SH-SY5Y (cell line): ENCODE data around the gene LRIG3.

Source experiments
- GATA2 ChIP-seq: IDR thresholded peaks from 2 replicates; pipeline ENCODE4 v1.6.1; 2011; ENCODE audit warnings: mild to moderate bottlenecking, low read depth, low read length
- GATA3 ChIP-seq: IDR thresholded peaks from 2 replicates; pipeline ENCODE4 v1.6.1; 2011; ENCODE audit warnings: low read depth, mild to moderate bottlenecking, low read length, moderate library complexity

DNA sequence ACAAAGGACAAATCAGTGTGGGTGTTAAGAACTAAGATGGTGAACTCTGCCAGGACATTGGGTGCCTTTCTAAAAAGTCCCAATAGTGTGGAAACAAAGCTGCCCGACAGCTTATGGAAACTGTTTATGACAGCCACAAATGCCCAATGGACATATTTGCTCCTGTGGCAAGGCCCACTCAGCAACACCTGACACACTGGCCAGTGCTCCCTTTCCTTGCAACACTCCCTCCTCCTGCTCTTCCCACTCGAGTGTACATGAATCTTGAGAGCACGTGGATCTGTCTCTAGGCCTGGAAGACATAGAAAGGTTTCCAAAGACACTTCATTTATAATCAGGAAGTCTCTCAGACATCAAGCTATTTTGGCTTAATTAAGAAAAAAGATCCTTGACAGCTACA is 14.2 kb upstream of the LRIG3 start:
- TF ChIP-seq GATA3, result no peak
- no peak for TF ChIP-seq GATA2
